ENCODE data around the gene RNF208.

RNF208 gene

GRCh38 chr9:137256856-137257255 is 34.8 kb upstream of the RNF208 start:
- H3K36me3 ChIP-seq (ENCODE audit: control insufficient read depth in 2 of 2, insufficient read depth in 1 of 2, low read length in 2 of 2) = peaks cover 9 to 20% of the 10 kb centered on the region in 2 experiments
- no peak for TF ChIP-seq ZNF626 (tag by site-specific recombination; IDR thresholded peaks at IDR 0.05)
- TF ChIP-seq PRDM1 (tag by site-specific recombination; IDR thresholded peaks at IDR 0.05) = no peak
- no peak for TF ChIP-seq BCL11B (tag by site-specific recombination; IDR thresholded peaks at IDR 0.05; ENCODE audit: low read depth)
- TF ChIP-seq ZNF704 (tag by site-specific recombination; IDR thresholded peaks at IDR 0.05) = no peak
- no peak for TF ChIP-seq ZFP37 (tag by site-specific recombination; IDR thresholded peaks at IDR 0.05)
- TF ChIP-seq HOXD13 (CRISPR knock-in tag; IDR thresholded peaks at IDR 0.05; ENCODE audit: borderline replicate concordance) = no peak
- no peak for TF ChIP-seq ZNF629 (tag by site-specific recombination; IDR thresholded peaks at IDR 0.05)
- TF ChIP-seq PRDM2 (tag by site-specific recombination; IDR thresholded peaks at IDR 0.05; ENCODE audit: borderline replicate concordance) = no peak
- no peak for TF ChIP-seq ZNF121 (tag by site-specific recombination; IDR thresholded peaks at IDR 0.05)
- no peak for TF ChIP-seq ZNF585B (tag by site-specific recombination; IDR thresholded peaks at IDR 0.05)
- TF ChIP-seq ZNF473 (tag by site-specific recombination; IDR thresholded peaks at IDR 0.05) = no peak
- TF ChIP-seq PRDM6 (tag by site-specific recombination; IDR thresholded peaks at IDR 0.05) = no peak
- TF ChIP-seq KLF1 (tag by site-specific recombination; IDR thresholded peaks at IDR 0.05) = no peak
- H3K27ac ChIP-seq (ENCODE audit: extremely low read depth, low read depth, low read length) = no peak overlapping the region
- no peak overlapping the region for H3K4me3 ChIP-seq (ENCODE audit: low read depth, low read length)
- ChIA-PET CTCF (interaction anchor here (0.7 to 5.2 kb wide), 8 partner anchors 8 to 289 kb away, joined by 3 to 45 read pairs (median 5); partner anchors contain the start of gene TUBB4B), POLR2A (interaction anchor here (0.5 to 9.1 kb wide), 7 partner anchors 10 to 189 kb away, joined by 3 to 336 read pairs (median 5); partner anchors contain the start of genes EXD3, NOXA1 and TUBB4B)
- H3K4me1 ChIP-seq (ENCODE audit: control insufficient read depth, insufficient read depth, low read length) = peaks cover 5% of the 10 kb centered on the region; the same call in 1 of the 2 replicates
- no peaks in the 10 kb centered on the region for H3K9me3 ChIP-seq (ENCODE audit: control insufficient read depth, insufficient read depth, low read depth, low read length)

- Histone ChIP-seq H3K9me3 (ENCODE audit: control insufficient read depth, insufficient read depth, low read depth, low read length) (no peaks in the 10 kb centered on the region), H3K36me3 (ENCODE audit: control insufficient read depth in 2 of 2, insufficient read depth in 1 of 2, low read length in 2 of 2) (peaks cover 9 to 20% of the 10 kb centered on the region in 2 experiments), H3K27ac (ENCODE audit: extremely low read depth, low read depth, low read length) (no peak overlapping the region; the same call in 1 of the 2 replicates), H3K4me1 (ENCODE audit: control insufficient read depth, insufficient read depth, low read length) (peaks cover 5% of the 10 kb centered on the region; the same call in 1 of the 2 replicates), H3K4me3 (ENCODE audit: low read depth, low read length) (peak overlapping the region; percentile 89)
- TF ChIP-seq REST (tag by site-specific recombination; IDR thresholded peaks at IDR 0.05) (peak; percentile 90), ZNF112 (tag by site-specific recombination; IDR thresholded peaks at IDR 0.05) (no peak), ZNF138 (tag by site-specific recombination; IDR thresholded peaks at IDR 0.05; ENCODE audit: borderline replicate concordance) (no peak), ZNF670 (tag by site-specific recombination; IDR thresholded peaks at IDR 0.05; ENCODE audit: low read depth) (no peak), ZNF544 (tag by site-specific recombination; IDR thresholded peaks at IDR 0.05) (no peak)
- ChIA-PET CTCF (interaction anchor here (0.7 to 5.2 kb wide), 10 partner anchors 9 to 289 kb away, joined by 3 to 45 read pairs (median 4); partner anchors contain the start of gene TUBB4B), POLR2A (interaction anchor here (0.5 to 9.1 kb wide), 8 partner anchors 11 to 188 kb away, joined by 3 to 336 read pairs (median 6); partner anchors contain the start of genes EXD3, NOXA1 and TUBB4B)
Measured at GRCh38 chr9:137256362-137256761, 34.3 kb upstream of the RNF208 start.

All from HEK293 (cell line).